ENCODE data around the gene ACAP2. TPM values are rescaled to one million over a fixed set of nuclear protein-coding genes. Genes with fewer than 3 reads are reported as not detected.

The ACAP2 gene
- total RNA-seq, 1 experiment from 2014 or later, result 35.4 TPM

- Histone ChIP-seq H3K9me3 (replicated peaks) (no peaks in the 10 kb centered on the region), H3K36me3 (no peaks in the 10 kb centered on the region), H3K4me1 (peaks cover 11% of the 10 kb centered on the region), H3K27me3 (no peaks in the 10 kb centered on the region), H3K4me3 (peak overlapping the region; percentile 67), H3K27ac (peak overlapping the region; percentile 72)
- peak in 1 of 2 experiments; percentile 45 for DNase-seq
Measured at GRCh38 chr3:195259154-195259474, 183.7 kb downstream of the ACAP2 start.

- peak; percentile 47 to 64 for DNase-seq
- Histone ChIP-seq H3K4me1 (peaks cover 11% of the 10 kb centered on the region), H3K27ac (no peak overlapping the region)
Measured at GRCh38 chr3:195258449-195259153, 184.2 kb downstream of the ACAP2 start.

GRCh38 chr3:195257454-195258448, 185.1 kb downstream of the ACAP2 start:
- H3K27me3 ChIP-seq, result no peaks in the 10 kb centered on the region
- no peaks in the 10 kb centered on the region for H3K36me3 ChIP-seq
- DNase-seq, result no peak
- no peaks in the 10 kb centered on the region for H3K9me3 ChIP-seq (replicated peaks)
- H3K4me1 ChIP-seq, result peaks cover 15% of the 10 kb centered on the region
- H3K27ac ChIP-seq, result no peak overlapping the region
- no peak overlapping the region for H3K4me3 ChIP-seq

More at GRCh38 chr3:195258449-195259153, 184.2 kb downstream of the ACAP2 start:
- H3K9me3 ChIP-seq (replicated peaks), result no peaks in the 10 kb centered on the region
- no peaks in the 10 kb centered on the region for H3K27me3 ChIP-seq
- H3K36me3 ChIP-seq, result no peaks in the 10 kb centered on the region
- H3K4me3 ChIP-seq, result no peak overlapping the region

- no peak for DNase-seq
- H3K36me3 ChIP-seq, result no peaks in the 10 kb centered on the region
- H3K4me3 ChIP-seq, result no peak overlapping the region
- peaks cover 24% of the 10 kb centered on the region for H3K4me1 ChIP-seq
- H3K27me3 ChIP-seq, result no peaks in the 10 kb centered on the region
- no peak overlapping the region for H3K27ac ChIP-seq
- H3K9me3 ChIP-seq (replicated peaks), result no peaks in the 10 kb centered on the region
Measured at GRCh38 chr3:195256639-195257453, 186.0 kb downstream of the ACAP2 start.

- H3K4me1 ChIP-seq, result peaks cover 28% of the 10 kb centered on the region
- no peaks in the 10 kb centered on the region for H3K36me3 ChIP-seq
- no peak overlapping the region for H3K4me3 ChIP-seq
- H3K9me3 ChIP-seq (replicated peaks), result no peaks in the 10 kb centered on the region
- H3K27me3 ChIP-seq, result no peaks in the 10 kb centered on the region
- no peak for DNase-seq
- H3K27ac ChIP-seq, result no peak overlapping the region
Measured at GRCh38 chr3:195255571-195256501, 187.0 kb downstream of the ACAP2 start.

- H3K4me1 ChIP-seq, result peaks cover 28% of the 10 kb centered on the region
- H3K27ac ChIP-seq, result no peak overlapping the region
- no peaks in the 10 kb centered on the region for H3K9me3 ChIP-seq (replicated peaks)
- H3K36me3 ChIP-seq, result no peaks in the 10 kb centered on the region
- no peak overlapping the region for H3K4me3 ChIP-seq
- H3K27me3 ChIP-seq, result no peaks in the 10 kb centered on the region
- no peak for DNase-seq
Measured at GRCh38 chr3:195255176-195255500, 187.7 kb downstream of the ACAP2 start.

GRCh38 chr3:195254454-195255175, 188.2 kb downstream of the ACAP2 start:
- Histone ChIP-seq H3K27me3 (no peaks in the 10 kb centered on the region), H3K9me3 (replicated peaks) (no peaks in the 10 kb centered on the region), H3K4me3 (no peak overlapping the region), H3K4me1 (peaks cover 28% of the 10 kb centered on the region), H3K27ac (no peak overlapping the region), H3K36me3 (no peaks in the 10 kb centered on the region)
- no peak for DNase-seq

- no peak overlapping the region for H3K4me3 ChIP-seq
- no peaks in the 10 kb centered on the region for H3K27me3 ChIP-seq
- no peaks in the 10 kb centered on the region for H3K9me3 ChIP-seq (replicated peaks)
- peaks cover 24% of the 10 kb centered on the region for H3K4me1 ChIP-seq
- H3K36me3 ChIP-seq, result no peaks in the 10 kb centered on the region
- no peak overlapping the region for H3K27ac ChIP-seq
- DNase-seq, result no peak
Measured at GRCh38 chr3:195253923-195254432, 188.8 kb downstream of the ACAP2 start.

GRCh38 chr3:195251336-195252065, 191.3 kb downstream of the ACAP2 start:
- Histone ChIP-seq H3K36me3 (no peaks in the 10 kb centered on the region; the same call in 1 of the 2 replicates), H3K27me3 (no peaks in the 10 kb centered on the region), H3K4me3 (no peak overlapping the region), H3K9me3 (replicated peaks) (no peaks in the 10 kb centered on the region), H3K4me1 (peaks cover 33% of the 10 kb centered on the region), H3K27ac (no peak overlapping the region)
- no peak for DNase-seq

GRCh38 chr3:195250473-195251251, 192.2 kb downstream of the ACAP2 start:
- no peaks in the 10 kb centered on the region; the same call in 1 of the 2 replicates for H3K36me3 ChIP-seq
- no peak for DNase-seq
- H3K27ac ChIP-seq, result no peak overlapping the region
- H3K27me3 ChIP-seq, result no peaks in the 10 kb centered on the region
- H3K4me3 ChIP-seq, result no peak overlapping the region
- peaks cover 42% of the 10 kb centered on the region for H3K4me1 ChIP-seq
- H3K9me3 ChIP-seq (replicated peaks), result no peaks in the 10 kb centered on the region

GRCh38 chr3:195249858-195250464, 192.9 kb downstream of the ACAP2 start:
- DNase-seq, result no peak
- H3K4me1 ChIP-seq, result peaks cover 47% of the 10 kb centered on the region

More at GRCh38 chr3:195249858-195250464, 192.9 kb downstream of the ACAP2 start:
- no peaks in the 10 kb centered on the region; the same call in 1 of the 2 replicates for H3K36me3 ChIP-seq
- H3K4me3 ChIP-seq, result no peak overlapping the region
- no peaks in the 10 kb centered on the region for H3K27me3 ChIP-seq
- H3K9me3 ChIP-seq (replicated peaks), result no peaks in the 10 kb centered on the region
- no peak overlapping the region for H3K27ac ChIP-seq
